ENCODE results near the gene IGF1R.
"Not testable (repeated sequence)": the region's sequence is repeated elsewhere in the genome, so short reads cannot be mapped to it uniquely, and the experiment has no call there.

The IGF1R gene

DNA sequence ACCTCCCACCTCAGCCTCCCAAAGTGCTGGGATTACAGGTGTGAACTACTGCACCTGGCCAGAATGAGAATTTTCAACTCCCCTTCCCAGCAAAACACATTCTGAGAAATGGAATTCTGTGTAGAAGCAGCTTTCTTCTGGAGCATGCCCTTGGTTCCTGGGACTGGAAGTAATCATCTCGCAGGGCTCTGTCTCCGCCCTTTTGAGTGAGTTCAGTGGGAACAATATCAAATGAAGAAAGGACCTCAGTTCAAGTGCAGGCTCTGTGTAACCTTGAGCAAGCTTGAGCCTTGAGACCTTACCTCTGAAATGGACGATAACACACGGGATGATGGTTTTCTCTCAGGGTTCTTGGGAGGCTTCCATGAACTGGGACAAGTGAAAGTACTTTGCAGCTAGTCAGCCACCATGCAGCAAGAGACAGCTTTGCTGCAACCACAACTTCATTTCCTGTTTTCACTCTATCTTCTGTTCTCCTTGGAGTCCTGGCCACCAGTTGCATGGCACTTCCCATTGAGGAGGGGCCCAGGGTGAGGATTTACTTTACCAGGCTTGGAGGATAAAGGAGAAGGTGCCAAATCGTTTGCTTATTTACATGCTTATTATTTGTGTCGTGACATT, 35.7 kb upstream of the IGF1R start:
- no peak overlapping the region for H3K4me3 ChIP-seq (ENCODE audit: low read length)
- TF ChIP-seq, protein P1, sequence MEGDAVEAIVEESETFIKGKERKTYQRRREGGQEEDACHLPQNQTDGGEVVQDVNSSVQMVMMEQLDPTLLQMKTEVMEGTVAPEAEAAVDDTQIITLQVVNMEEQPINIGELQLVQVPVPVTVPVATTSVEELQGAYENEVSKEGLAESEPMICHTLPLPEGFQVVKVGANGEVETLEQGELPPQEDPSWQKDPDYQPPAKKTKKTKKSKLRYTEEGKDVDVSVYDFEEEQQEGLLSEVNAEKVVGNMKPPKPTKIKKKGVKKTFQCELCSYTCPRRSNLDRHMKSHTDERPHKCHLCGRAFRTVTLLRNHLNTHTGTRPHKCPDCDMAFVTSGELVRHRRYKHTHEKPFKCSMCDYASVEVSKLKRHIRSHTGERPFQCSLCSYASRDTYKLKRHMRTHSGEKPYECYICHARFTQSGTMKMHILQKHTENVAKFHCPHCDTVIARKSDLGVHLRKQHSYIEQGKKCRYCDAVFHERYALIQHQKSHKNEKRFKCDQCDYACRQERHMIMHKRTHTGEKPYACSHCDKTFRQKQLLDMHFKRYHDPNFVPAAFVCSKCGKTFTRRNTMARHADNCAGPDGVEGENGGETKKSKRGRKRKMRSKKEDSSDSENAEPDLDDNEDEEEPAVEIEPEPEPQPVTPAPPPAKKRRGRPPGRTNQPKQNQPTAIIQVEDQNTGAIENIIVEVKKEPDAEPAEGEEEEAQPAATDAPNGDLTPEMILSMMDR (conservative IDR thresholded peaks at IDR 0.05; ENCODE audit: low read depth, low read length), result no peak
- no peak for DNase-seq (ENCODE audit: low read depth)

DNA sequence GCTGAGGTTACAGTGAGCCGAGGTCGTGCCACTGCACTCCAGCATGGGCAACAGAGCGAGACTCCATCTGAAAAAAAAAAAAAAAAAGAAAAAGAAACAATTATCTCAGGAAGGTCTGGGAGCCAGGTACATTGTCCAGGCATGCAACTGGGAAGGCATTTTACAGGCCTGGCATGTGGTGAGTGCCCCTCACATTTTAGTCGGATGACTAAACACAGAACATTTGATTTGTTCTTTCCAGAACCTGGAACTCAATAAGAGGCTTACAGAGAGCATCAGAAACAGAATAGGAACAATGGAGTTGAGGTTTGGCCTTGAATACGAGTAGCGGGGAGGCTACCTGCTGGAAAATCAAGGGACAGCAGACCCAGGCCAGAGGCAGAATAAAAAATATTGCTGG, 33.7 kb upstream of the IGF1R start:
- TF ChIP-seq, protein P1 (conservative IDR thresholded peaks at IDR 0.05; ENCODE audit: low read depth, low read length), result no peak
- DNase-seq (ENCODE audit: low read depth), result peak; percentile 4
- H3K4me3 ChIP-seq (ENCODE audit: low read length), result no peak overlapping the region

DNA sequence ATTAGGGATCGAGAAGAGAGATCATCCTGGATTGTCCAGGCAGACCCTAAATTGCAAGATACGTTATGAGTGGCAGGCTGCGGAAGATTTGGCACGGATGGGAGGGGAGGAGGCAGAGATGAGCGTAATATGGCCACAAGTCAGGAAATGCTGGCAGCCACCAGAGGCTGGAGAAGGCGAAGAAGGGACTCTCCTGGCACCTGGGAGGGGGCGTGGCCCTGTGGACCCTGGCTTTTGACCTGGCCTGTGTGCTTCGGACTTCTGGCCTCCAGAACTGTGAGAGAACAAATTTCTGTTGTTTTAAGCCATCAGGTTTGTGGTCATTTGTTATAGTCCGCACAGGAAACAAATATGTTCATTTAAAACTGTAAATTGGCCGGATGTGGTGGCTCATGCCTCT, 31.9 kb upstream of the IGF1R start:
- H3K4me3 ChIP-seq (ENCODE audit: low read length), result no peak overlapping the region
- DNase-seq (ENCODE audit: low read depth), result no peak
- TF ChIP-seq, protein P1 (conservative IDR thresholded peaks at IDR 0.05; ENCODE audit: low read depth, low read length), result no peak

DNA sequence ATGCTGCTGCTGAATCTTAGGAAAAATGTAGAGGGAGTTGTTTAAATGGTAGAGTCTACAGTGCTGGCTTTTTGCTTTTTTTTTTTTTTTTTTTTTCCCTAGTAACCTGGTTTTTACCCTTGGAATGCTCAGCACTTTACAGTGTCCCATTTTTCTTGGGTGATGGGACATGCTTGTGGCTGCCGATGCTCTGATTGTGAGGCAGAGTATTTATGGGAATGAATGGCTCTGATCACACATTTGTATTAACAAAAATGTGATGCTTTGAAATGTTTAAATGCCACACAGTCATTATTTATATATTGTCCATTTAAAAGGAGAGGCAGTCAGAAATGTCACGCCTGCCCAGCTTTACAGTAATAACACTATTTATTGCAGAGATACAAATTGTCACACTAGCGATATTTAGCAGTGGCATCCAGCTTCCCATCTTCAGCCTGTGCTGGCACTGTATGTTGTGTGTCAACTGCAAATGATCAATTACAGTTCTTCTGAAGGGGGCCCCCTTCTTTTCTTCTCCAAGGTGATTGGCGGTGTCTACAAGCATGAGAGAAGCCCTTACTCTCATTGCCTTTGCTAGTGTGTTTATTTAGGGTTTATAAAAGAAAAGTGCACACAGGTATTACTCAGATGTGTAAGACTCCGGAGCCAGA, 30.9 kb upstream of the IGF1R start:
- no peak overlapping the region for H3K4me3 ChIP-seq (ENCODE audit: low read length)
- DNase-seq (ENCODE audit: low read depth), result no peak
- TF ChIP-seq, protein P1 (conservative IDR thresholded peaks at IDR 0.05; ENCODE audit: low read depth, low read length), result no peak

DNA sequence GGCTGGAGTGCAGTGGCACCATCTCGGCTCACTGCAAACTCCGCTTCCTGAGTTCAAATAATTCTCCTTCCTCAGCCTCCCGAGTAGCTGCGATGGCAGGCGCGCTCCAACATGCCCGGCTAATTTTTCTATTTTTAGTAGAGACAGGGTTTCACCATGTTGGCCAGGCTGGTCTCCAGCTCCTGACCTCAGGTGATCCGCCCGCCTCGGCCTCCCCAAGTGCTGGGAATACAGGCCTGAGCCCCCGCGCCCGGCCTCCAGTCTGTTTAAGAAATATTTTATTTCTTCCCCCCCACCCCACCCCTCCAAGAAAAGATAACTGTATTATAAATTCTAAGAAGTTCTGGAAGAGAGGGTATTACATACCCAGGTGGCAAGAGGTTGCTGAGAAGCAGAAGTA, 29.8 kb upstream of the IGF1R start:
- not testable (repeated sequence) for DNase-seq (ENCODE audit: low read depth)

DNA sequence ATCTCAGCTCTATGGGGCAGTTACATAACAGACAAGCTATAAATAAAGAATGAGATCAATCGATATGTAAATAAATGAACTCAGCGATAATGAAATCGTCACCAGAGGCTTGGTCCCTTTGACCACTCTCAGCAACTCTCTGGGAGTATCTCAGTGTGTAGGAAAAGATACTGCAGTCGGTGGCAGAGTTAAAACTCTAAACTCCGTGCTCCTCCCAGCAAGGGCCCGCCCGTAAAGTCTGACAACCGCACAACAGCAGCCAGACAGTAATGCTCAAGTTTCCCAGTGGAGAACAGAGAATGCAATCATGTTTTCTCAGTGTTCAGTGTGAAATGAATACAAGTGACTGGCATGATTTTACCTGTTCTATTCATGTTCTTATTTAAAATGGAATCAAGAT, 28.3 kb upstream of the IGF1R start:
- H3K4me3 ChIP-seq (ENCODE audit: low read length), result no peak overlapping the region
- no peak for DNase-seq (ENCODE audit: low read depth)
- TF ChIP-seq, protein P1 (conservative IDR thresholded peaks at IDR 0.05; ENCODE audit: low read depth, low read length), result no peak

More for the DNA sequence above, 29.8 kb upstream of the IGF1R start:
- not testable (repeated sequence) for H3K4me3 ChIP-seq (ENCODE audit: low read length)

DNA sequence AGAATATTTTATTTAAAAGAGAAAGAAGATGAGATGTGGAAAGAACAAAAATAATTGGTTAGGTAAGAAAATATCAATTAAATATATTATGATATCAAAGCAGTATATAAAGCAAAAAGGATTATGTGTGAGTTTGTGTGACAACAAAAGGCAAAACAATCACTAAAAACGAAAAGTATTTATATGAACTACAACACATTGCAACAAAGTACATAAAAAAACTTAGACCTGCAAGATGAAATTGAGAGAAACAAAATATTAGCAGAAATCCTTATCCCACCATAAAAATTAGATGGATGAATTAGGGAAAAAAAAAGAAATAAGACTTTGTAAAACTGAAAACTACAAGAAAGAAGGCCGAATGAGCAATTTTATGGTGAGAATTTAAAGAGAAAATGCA, 27.3 kb upstream of the IGF1R start:
- TF ChIP-seq, protein P1 (conservative IDR thresholded peaks at IDR 0.05; ENCODE audit: low read depth, low read length), result no peak
- no peak overlapping the region for H3K4me3 ChIP-seq (ENCODE audit: low read length)
- no peak for DNase-seq (ENCODE audit: low read depth)
